HG03565 (cell line): ENCODE data around the gene SLC2A9.

Source experiments
- ATAC-seq: cut with Tn5 transposase; IDR thresholded peaks from one replicate; pipeline ENCODE4 v1.9.1; 2021; ENCODE audit warnings: mild to moderate bottlenecking, moderate library complexity; ENCODE audit not compliant: unreplicated experiment

The SLC2A9 gene

DNA sequence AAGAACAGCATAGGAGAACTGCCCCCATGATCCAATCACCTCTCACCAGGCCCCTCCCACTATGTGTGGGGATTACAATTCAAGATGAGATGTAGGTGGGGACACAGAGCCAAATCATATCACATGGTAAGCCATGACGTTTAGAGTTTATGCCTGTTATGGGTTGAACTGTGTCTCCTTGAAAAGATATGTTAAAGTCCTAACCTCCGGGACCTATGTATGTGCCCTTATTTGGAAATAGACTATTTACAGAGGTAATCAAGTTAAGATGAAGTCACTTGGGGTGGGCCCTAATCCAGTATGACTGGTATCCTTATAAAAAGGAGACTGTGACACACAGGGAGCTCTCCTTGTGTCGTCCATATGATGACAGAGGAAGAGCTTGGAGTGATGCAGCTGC is 25.2 kb upstream of the SLC2A9 start:
- no peak for ATAC-seq

DNA sequence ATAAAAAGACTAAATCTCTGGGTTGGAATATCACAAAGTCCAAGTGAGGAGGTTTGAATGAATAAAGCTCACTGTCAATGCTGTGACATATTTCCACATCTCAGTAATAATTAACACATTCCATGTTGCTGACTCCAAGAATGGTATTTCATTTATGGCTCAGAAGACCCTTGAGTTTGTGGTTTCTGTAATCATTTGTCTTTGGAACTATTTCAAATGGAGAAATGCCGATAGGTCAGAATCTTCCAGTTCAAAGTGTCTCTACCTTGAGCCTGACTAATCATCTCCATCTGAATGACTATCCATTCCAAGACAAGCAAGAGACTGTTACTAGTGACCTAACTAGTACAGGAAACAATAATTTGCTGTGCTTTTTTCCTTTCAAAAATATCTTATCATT is 24.2 kb upstream of the SLC2A9 start:
- ATAC-seq, result no peak

DNA sequence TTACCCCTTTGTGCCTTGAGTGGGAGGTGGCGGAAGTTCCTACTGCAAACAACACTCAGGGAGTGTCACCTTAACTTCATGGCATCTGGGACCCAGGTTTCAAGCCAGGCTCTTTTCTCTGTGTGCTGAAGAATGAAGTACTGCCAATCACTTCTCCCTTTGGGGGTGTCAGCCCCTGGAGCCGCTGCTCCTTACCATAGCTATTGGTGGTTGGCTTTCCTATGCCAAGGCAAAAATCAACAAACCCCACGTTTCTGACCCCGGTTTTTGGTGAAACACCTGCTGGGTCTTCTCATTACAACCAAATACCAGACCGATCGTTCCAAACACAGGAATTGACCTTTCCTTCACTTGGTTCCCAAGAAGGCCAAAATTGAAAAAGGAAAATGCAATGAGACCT is 19.7 kb upstream of the SLC2A9 start:
- no peak for ATAC-seq

DNA sequence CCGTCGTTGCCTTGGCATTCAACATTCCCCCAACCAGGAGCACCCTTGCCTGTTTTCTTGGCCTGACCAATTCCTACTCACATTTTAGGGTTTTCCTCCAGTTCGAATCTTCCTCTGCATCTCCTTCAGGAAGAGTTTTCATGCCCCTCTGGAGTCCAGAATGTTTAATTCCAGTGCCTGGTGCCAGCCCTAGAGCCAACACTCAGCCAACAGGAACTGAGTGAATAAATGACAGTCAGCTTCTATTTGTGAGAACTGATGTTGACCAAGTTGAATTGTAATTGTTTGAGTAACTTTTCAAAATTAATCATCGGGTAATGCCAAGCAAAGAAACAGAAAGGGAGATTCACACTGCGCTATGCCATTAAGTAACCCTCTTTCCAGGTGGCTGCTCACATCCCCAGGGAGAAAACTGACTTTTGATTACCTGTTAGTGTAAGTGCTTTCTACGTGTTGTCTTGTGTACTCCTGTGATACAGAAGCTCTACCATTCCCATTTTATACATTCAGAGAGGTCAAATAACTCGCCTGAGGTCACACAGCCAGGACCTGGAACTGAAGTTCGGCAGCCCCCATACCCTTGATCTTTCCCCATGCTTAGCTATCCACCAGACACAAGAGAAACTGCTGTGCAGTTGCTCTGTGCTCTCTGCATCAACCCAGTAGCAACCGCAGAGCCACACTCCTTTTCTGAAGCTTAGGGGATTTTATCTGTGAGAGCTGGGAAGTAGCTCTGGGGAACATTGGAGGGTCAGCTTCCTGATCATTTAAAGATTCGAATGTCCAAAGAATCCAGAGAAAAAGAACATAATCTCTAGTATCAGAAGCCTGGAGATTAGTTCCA is 19.0 kb upstream of the SLC2A9 start:
- no peak for ATAC-seq

DNA sequence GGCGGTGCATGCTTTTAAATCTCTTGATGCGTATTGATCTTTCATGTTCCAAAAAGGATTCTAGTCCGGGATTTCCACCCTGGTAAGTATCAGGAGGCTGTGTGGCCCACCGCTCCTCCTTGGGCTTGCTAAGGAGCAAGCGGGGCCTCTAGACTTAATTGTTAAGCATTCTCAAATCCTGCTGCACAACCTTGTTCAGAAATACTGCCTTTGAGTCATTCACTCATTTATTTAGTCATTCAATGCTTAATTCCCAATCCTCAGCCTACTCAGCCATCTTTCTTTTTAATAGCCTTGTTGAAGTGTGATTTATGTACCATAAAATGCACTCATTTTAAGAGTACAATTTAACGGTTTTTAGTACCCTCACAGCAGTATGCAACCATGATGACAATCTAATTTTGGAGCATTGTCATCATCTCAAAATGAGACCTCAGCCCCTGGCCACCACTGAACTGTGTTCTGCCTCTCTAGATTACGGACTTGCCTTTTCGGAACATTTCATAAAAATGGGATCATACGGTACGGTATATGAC is 15.6 kb upstream of the SLC2A9 start:
- no peak for ATAC-seq

DNA sequence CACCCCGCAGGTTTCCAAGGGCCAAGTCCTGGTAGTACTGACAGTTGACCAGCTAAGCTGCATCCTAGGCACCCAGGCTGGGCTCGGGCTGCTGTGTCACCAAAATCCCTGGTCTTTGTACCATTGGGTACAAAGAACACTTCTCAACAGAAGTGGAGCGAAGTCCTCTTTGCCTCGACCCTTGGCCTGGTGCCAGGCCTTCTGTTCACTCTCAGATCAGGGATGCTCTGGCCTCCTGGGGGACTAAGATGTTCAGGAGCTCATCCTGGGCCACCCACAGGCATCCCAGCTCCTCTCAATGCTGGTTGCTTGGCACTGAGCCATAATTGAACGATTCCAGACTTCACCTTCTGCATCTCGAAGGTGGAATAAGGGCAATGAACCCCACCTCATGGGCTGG is 13.8 kb upstream of the SLC2A9 start:
- ATAC-seq, result no peak

DNA sequence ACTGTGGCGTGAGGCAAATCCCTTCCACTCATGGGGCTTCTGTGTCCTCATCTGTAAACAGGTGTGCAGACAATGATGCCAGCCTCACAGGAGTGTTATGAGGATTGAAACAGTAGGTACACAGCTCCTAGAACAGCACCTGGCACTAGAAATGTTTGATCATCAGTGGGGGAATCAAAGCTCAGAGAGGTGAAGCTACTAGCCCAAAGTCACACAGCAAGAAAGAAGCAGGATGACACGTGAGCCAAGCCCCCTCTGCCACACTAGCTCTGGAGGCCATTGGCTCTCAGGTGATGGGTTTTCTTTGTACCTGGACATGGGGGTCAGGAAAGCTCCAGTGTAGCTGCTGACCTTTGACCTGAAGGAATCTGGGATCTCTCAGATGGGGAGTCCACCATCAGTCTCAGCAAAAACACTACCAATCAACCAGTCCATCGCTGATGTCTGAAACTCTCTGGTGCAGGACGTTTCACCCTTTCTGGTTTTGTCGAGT is 13.4 kb upstream of the SLC2A9 start:
- no peak for ATAC-seq

DNA sequence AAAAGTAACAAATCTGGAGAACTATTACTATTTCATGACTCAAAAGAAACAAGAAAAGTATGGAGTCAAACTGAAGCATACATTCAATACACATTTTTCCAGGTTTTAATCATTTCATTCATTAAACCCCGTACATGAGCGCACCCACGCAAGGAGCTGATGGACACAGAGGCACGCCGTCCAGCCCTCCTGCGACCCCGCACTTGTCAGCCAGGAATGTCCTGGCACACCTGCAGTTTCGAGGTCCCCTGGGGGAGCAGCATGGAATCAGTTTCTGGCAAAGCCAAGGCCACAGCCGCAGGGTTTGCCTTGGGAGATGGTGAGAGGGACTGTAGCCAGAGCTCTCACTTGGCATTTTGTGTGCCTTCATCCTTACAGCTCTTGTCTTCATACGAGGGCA is 12.8 kb upstream of the SLC2A9 start:
- ATAC-seq, result no peak

DNA sequence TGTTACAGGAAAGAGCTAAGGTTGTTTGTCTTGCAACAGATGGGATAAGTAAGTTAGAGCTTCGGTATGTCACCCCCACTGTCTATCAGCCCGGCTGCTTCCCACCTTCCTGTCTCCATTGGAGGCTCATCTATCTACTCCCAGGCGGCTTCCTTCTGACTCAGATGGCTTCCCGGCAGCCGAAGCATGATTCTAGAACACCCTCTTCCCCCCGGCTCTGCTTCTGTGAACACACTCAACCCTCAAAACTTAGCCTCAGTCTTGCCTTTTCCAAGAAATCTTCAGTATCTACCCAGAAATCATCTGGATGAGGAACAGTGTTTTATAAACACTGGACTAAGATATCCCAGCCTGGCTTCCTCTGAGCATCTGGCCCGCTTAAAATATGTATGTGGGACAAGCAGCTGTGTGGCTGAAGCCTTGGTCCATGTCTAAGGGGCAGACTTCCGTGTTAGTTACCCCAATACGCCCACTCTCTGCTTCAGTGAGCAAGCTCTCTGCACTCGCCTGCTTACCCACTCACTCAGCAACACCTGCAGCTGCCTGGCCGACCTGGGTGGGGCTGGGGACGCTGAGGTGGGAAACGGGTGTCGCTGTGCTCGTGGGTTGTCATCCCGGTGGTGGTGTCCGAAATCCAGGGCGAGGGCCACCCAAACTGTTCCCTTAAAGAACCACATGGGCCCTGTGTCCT is 12.0 kb upstream of the SLC2A9 start:
- no peak for ATAC-seq

DNA sequence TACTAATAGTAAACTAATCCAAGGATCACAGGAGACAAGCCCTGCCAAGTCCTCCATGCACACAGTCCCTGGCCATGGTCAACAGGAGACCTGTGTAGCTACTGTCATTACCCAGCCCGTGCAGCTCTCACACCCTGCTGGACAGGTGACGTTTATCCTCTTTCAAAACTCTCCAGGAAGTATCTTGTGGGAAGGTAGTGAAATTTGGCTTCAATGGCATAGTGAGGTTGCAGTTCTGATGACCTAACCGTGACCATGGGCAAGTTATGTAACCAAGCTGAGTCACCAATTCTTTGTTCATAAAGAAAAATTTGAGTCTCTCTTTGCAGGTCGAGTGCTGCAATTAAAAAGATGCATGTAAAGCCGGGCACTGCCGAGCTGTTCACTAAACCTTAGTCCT is 11.3 kb upstream of the SLC2A9 start:
- no peak for ATAC-seq

DNA sequence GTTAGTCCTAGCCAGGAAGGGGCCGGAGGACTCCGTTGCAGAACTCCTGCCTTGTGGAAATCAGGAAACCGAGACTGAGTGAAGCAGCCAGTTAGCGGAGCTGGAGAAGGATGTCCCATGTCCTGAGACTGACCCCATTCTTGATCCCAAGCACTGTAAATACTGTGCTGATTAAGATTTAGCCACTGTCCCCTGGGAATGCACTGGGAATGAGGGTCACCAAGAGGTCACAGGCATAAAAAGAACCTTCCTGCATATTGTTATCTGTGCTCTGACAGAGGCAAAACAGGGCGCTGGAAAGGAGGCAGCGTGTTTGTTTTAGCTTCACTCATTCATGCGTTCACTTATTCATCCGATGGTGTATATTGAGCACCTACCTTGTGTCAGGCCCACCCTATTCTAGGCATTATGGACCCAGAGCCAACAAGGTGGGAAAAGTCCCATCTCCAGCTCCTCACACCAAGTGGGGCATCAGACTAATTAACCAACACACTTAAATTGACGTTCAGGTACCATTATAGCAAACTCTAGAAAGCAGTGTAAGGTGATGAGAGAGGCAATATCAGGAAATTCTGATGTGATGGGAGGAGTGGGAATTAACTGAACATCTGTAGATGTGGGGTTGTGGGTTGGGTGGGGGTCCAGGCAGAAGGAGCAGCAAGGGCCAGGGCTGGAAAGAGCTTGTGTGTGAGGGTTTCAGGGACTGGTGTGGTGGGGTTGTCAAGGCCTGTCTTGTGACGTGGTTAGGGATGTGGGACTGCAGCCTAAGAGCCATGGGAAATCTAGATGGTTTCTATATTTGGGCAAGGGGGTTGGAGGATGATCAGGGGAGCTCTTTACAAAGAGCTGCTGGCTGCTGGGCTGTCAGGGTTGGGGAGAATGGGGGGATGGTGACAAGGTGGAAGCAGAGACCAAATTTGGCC is 10.6 kb upstream of the SLC2A9 start:
- no peak for ATAC-seq

DNA sequence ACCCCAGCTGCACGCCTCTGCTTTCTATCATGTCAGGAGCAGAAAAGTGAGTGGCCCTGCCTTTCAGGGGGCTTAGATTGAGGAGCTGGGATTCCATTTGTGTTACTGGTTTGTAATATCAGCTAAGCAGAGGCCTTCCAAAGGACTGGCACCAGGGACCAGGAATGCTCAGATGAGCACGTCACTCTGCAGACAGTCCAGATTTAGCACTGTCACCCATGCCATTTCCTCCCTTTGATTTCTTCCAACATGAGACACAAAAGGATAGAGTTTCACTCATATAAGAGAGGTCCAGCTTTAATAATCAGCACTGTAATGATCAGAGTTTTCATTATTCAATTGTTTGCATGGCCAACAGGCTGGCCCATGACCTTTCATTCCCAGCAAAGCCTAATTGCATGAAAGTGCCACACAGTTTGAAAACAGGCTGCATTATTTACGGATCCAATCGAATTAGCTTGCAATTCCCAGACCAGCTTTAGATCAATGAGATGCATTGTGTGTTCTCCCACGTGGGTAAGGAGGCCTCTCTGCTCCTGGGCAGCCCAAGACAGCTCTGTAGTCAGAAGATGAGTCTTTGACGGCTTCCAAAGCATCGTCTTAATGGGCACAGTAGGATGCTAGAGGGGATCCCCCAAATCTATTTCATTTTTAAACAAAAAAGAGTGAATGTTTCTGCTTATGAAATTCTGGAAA is 9.8 kb upstream of the SLC2A9 start:
- ATAC-seq, result no peak

DNA sequence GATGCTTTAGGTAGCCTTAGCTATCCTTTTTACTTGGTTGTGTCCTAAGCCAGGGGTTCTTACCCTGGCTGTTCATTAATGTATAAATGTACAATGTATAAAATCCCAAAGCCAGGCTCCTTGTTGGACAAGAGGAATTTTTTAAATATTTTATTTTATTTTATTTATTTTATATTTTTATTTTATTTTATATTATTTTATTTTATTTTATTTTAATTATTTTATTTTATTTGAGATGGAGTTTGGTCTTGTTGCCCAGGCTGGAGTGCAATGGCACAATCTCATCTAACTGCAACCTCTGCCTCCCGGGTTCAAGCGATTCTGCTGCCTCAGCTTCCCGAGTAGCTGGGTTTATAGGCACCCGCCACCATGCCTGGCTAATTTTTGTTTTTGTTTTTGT is 8.1 kb upstream of the SLC2A9 start:
- no peak for ATAC-seq

DNA sequence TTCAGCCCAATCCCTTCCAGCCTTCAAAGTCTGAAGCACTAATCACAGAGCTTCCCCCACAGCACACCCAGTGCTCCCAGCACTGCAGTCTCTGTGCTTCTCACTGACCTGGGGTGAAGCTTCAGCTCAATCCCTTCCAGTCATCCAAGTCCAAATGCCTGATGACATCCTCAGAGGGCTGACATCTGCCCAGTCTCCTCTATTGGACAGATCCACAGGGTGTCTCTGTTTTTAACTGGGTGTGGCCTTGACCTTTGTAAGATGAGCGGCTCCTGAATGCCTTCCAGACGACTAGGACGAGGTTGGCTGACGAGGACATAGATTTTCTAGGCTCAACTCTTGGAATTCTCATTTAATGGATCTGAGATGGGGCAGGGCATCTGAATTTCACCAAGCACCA is 7.6 kb upstream of the SLC2A9 start:
- no peak for ATAC-seq

DNA sequence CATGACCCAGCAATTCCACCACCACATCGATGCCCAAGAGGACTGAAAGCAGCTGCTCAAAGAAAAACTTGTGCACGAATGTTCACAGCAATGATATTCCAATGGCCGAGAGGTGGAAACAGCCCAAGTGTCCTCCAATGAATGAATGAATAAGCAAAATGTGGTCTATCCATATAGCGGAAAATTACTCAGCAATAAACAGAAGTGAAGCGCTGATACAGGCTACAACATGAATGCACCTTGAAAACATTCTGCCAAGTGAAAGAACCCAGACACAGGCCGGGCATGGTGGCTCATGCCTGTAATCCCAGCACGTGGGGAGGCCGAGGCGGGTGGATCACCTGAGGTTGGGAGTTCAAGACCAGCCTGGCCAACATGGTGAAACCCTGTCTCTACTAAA is 5.2 kb upstream of the SLC2A9 start:
- ATAC-seq, result no peak

DNA sequence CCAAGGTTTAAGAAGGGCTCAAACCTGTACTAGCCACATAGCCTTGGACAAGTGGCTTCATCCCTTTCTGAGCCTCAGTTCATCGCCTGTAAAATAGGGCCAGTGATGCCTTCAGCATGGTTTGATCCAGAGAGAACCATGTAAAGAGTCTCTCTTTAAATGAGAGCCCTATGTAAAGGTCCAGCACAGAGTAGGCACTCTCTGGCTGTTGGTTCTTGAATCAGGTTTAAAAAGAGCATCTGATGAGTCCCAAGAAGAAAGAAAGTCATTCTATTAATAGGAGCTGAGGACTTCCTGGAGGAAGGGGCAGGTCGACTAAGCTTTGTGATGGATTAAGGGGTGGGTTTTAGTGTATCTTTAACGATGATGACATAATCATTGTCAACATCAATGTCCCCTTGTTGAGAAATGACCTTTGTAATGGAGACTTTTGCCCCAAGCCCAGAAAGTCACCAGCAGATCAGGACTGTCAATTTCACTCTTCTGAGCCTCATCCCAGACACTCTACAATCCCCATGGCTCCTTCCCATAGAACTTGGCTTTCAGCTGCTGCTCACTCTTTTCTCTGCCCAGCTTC is 4.0 kb upstream of the SLC2A9 start:
- no peak for ATAC-seq

DNA sequence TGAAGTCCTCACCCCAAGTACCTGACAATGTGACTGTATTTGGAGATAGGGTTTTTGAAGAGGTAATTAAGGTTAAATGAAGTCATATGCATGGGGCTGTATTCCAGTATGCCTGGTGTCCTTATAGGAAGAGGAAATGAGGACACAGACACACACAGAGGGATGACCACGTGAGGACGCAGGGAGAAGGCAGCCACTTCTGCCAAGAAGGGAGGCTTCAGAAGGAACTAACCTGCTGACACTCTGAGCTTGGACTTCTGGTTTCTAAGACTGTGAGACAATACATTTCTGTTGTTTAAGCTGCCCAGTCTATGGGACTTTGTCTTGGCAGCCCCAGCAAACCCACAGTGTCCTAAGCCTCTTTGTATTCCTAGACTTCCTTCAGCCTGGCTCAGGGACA is 3.0 kb upstream of the SLC2A9 start:
- no peak for ATAC-seq

DNA sequence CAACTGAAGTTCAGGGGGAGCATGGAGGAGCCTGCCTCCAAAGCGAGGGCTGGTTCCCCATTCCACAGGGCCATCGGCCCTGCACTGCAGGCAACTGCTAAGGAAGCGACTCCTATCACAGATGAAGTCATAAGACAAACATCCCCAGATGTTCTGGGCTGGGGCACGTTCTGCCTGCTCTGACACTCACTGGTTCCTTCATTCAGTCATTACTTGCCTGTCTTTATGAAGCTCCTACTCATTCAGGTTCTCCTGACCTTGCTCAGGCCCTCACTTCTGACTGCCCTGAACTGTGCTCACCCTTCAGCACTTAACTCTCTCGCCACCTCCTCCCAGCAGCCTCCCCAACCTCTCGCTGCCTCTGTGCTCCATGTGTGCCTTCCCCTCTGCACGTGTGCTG is 2.5 kb upstream of the SLC2A9 start:
- ATAC-seq, result no peak

DNA sequence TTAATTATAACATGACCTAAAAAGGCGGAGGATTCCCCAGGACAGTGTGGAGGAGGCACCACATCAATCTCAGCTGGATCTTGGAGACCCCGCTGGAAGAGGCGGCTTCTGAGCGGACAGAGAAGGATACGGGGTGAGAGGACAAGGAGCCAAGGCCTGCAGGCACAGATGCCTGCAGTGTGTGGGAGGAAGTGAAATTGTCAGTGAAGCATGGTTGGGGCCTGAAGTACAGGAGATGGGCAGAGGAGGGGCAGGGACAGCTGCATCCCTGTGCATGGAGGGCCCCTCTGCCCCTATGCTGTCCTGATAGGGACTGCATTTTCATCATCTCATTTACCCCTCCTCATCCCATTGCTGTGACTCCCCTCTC is 1.7 kb upstream of the SLC2A9 start:
- no peak for ATAC-seq

DNA sequence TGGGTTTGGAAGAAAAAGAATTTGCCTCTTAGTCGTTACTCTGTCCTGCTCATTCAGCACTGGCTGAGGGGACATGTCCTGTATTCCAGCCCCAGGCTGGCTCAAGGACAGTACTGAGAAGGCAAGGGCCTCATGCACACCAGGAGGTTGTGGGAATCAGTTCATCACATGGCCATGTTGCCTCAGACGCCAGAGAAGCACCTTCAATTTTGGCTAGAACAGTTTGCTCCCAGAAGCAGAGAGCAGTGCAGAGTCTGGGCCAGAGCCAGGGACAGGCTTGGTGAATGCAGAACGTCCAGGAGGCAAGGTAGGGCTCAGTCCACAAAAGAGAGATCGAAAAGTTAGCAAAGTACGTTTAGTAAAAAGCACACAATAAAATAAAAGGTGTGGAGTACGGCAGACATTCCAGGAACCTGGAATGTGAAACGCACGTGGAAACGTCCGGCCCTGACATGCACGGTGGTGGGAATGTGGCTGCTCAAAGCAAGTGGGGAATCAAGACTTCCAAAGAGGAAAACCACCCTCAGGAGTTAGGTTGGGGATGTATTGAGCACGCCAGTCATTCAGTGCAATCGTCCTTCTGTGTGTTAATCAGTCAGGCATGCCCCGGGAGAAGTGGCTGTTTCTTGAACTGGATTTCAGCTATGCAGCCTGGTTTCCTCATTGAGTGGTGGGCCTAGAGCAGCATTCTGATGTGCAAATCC is 1.2 kb upstream of the SLC2A9 start:
- no peak for ATAC-seq
